GM18951 (cell line): Measurements from ENCODE around the gene MYL6B.
"Not testable (repeated sequence)": the region's sequence is repeated elsewhere in the genome, so short reads cannot be mapped to it uniquely, and the experiment has no call there.

Experiments
- POLR2A ChIP-seq: IDR thresholded peaks from 4 replicates; pipeline ENCODE4 v1.6.1; 2011; ENCODE audit warnings: mild to moderate bottlenecking; ENCODE audit not compliant: insufficient read length, insufficient read depth; ENCODE audit errors: extremely low read depth
- in situ Hi-C: fragments of 300-500 bp; cut with MboI; formaldehyde crosslinking; loops from one replicate; pipeline ENCODE4 v1.12.0; 2022; ENCODE audit warnings: low sequenced_read_pairs, mixed read lengths, inconsistent platforms; ENCODE audit not compliant: unreplicated experiment

MYL6B gene

GRCh38 chr12:56152132-56152755 lies at the start of gene MYL6B:
TSS of gene MYL6B (plus strand) at chr12:56152587. CDS start at chr12:56153919, 1,332 bp downstream.
- TF ChIP-seq POLR2A, result peak; percentile 81
- in situ Hi-C loops, result no loop called here

DNA sequence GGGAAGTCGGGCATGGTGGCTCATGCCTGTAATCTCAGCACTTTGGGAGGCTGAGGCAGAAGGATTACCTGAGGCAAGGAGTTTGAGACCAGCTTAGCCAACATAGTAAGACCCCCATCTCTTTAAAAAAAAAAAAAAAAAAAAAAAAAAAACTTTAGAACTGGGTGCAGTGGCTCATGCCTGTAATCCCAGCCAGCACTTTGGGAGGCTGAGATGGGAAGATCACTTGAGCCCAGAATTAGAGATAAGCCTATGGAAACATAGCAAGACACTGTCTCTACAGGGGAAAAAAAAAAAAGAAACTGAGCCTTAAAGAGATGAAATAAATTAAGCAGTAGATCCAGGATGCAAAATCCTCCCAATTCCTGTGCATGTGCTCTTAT lies 49.7 kb upstream of the MYL6B start:
- no peak for TF ChIP-seq POLR2A
- in situ Hi-C loops, result loop anchor here (10.0 kb wide), 1 partner anchor 108 kb away; the partner anchor contains the start of gene SUOX

DNA sequence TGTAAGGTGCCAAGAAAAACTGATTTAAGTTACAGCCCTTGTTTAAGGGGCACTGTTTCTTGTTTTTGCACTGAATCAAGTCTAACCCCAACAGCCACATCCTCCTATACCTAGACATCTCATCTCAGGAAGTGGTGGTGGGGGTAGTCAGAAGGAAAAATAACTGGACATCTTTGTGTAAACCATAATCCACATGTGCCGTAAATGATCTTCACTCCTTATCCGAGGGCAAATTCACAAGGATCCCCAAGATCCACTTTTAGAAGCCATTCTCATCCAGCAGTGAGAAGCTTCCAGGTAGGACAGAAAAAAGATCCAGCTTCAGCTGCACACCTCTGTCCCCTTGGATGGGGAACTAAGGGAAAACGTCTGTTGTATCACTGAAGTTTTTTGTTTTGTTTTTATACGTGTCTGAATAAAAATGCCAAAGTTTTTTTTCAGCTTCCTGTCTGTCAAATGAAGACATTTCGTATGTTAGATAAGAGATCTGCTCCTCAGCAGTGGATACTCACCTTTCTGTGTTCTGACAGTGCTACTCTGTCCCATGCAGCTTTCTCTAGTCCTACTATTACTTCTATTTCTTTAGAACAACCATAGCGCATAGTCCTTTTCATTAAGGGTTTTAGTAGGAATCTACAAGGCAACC lies 49.2 kb upstream of the MYL6B start:
- TF ChIP-seq POLR2A, result no peak
- in situ Hi-C loops, result loop anchor here (10.0 kb wide), 1 partner anchor 108 kb away; the partner anchor contains the start of gene SUOX

- no peak for TF ChIP-seq POLR2A
- in situ Hi-C loops, result loop anchor here (10.0 kb wide), 1 partner anchor 109 kb away; the partner anchor contains the start of gene SUOX
These were observed 48.6 kb upstream of the MYL6B start for GRCh38 chr12:56103823-56104108.

GRCh38 chr12:56104109-56104814 lies 48.1 kb upstream of the MYL6B start, which contains the start of gene PA2G4:
TSS of gene PA2G4 (plus strand) at chr12:56104559. CDS start at chr12:56104738, 179 bp downstream.
- peak; percentile 92 for TF ChIP-seq POLR2A
- in situ Hi-C loops, result loop anchor here (10.0 kb wide), 1 partner anchor 109 kb away; the partner anchor contains the start of gene SUOX

DNA sequence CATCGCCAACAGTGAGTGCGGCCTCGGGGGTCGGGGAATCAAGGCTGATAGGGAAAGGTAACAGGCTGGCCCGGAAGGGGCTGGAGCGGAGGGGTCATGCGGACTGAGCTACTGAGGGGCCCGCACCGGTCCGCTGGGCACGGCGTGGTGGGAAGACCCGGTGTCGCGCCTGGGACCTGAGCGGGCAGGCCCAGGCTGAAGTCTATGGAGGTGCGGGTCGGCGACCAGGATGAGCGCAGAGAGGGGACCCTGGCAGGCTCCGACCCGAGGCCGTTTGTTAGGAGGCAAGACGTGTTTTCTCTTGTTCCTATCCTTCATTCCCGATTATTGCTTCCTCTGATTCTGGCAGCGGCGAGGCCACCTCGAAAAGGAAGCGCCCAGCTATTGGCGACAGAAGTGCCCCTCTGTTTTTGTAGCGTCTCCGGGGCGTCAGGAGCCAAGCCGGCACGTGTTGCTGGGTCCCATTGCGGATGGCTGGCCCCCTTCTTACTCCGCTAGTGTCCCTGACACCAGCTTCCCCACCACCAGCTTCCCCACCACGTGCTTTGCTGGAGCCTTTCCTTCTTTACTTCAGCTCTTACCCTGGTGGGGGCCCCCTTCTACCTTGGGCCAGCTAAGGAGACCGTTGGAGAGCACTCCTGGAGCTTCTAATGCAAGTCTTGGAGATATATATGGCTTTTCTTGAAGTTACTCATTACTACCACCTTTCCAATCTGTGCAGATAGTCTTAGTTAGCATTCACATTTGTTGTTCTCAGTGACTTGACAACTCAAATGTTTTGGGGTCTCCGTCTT lies 47.4 kb upstream of the MYL6B start:
- no peak for TF ChIP-seq POLR2A
- in situ Hi-C loops, result loop anchor here (10.0 kb wide), 1 partner anchor 110 kb away; the partner anchor contains the start of gene SUOX

DNA sequence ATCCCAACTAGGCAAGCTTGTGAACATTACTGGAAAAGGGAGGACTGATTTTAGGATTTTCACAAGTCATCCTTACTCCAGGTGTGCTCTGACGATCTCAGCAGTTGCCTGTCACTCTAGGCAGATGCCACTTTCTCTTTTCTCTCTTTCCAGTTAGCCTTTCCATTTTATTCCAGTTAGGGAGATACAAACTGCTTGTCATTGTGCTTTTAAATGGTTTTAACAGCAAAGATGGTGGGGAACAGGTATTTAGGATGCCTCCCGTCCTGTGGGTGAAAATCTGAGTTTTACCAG lies 46.8 kb upstream of the MYL6B start:
- in situ Hi-C loops, result loop anchor here (10.0 kb wide), 1 partner anchor 111 kb away; the partner anchor contains the start of gene SUOX
- no peak for TF ChIP-seq POLR2A

GRCh38 chr12:56107242-56107641 lies 45.1 kb upstream of the MYL6B start:
- in situ Hi-C loops, result loop anchor here (10.0 kb wide), 1 partner anchor 112 kb away; the partner anchor contains the start of gene SUOX
- no peak for TF ChIP-seq POLR2A

- in situ Hi-C loops, result no loop called here
These were observed 41.8 kb upstream of the MYL6B start for GRCh38 chr12:56110571-56110970.

GRCh38 chr12:56114084-56114483 lies 38.3 kb upstream of the MYL6B start:
- in situ Hi-C loops, result no loop called here
- no peak for TF ChIP-seq POLR2A

More at GRCh38 chr12:56110571-56110970, 41.8 kb upstream of the MYL6B start:
- no peak for TF ChIP-seq POLR2A

DNA sequence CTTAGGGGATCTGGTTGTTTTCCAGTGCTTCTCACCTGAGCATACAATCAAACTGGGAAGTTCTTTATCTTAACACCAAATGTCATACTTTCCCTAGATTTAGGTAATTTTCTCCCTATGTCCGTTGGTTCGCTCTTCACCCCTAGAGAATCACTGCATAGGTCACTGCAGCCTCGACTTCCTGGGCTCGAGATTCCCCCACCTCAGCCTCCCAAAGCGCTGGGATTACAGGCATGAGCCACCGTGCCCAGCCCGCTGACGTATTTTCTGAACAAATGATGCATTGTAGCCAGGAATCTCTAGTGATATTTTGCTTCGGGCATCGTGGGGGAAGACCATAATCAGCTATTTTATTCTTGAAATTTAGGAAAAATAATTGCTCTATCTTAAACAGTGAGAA lies 37.1 kb upstream of the MYL6B start:
- in situ Hi-C loops, result no loop called here
- no peak for TF ChIP-seq POLR2A

- TF ChIP-seq POLR2A, result peak; percentile 99
- in situ Hi-C loops, result no loop called here
These were observed 35.9 kb upstream of the MYL6B start, which contains the start of gene RPL41 for GRCh38 chr12:56116267-56117081. TSS of gene RPL41 (plus strand) at chr12:56116633.

DNA sequence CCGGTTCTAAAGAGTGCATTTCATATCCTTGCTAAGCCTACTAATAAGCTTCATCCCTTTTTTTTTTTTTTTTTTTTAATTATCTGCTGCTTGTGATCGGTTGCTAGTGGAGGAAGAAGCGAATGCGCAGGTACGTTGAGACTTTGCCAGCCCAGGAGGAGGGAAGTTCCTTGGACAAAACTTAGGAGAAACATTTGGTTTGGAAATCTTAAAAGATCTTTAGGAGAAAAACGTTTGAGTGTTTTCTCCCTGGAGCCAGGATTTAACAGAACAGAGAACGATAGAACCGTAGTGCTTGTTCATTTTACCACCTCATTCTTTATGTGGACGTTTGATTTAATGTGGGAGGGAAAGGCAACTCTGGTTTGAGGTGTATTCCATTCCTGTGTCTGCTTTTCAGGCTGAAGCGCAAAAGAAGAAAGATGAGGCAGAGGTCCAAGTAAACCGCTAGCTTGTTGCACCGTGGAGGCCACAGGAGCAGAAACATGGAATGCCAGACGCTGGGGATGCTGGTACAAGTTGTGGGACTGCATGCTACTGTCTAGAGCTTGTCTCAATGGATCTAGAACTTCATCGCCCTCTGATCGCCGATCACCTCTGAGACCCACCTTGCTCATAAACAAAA lies 35.2 kb upstream of the MYL6B start:
- in situ Hi-C loops, result not testable (repeated sequence)
